ENCODE measurements around the gene AKAP11.

Gene AKAP11

DNA sequence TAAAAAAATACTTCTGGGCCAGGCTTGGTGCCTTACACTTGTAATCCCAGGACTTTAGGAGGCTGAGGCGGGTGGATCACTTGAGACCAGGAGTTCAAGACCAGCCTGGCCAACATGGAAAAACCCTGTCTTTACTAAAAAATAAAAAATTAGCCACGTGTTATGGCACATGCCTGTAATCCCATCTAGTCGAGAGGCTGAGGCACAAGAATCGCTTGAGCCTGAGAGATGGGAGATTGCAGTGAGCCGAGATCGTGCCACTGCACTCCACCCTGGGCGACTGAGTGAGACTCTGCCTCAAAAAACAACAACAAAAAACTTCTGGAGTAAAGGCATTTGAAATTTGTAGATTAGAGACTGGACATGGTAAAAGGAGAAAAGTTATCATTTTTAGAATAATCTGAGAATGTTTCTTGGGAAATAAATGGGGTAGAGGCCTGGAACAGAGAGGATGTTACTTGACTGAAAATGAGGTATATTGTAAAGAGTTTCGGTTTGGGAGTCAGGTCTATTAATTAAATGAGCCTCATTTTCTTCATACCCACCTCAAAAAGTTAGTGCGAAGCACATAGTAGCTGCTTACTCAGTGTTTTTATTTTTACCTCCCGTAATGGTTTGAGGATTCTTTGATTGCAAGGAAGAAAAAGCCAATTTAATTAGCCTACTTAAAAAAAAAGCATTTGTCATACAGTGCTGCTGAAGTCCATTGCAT is 2.6 kb downstream of the AKAP11 start:
- DNase-seq (ENCODE audit: low read depth in 4 of 4, low spot score in 1 of 4), result no peak

- DNase-seq (ENCODE audit: low read depth in 4 of 4, low spot score in 1 of 4), result no peak
These were observed 3.1 kb downstream of the AKAP11 start for GRCh38 chr13:42275098-42275471.

GRCh38 chr13:42275506-42275905 is 3.6 kb downstream of the AKAP11 start:
- no peak for DNase-seq (ENCODE audit: low read depth in 4 of 4, low spot score in 1 of 4)

DNA sequence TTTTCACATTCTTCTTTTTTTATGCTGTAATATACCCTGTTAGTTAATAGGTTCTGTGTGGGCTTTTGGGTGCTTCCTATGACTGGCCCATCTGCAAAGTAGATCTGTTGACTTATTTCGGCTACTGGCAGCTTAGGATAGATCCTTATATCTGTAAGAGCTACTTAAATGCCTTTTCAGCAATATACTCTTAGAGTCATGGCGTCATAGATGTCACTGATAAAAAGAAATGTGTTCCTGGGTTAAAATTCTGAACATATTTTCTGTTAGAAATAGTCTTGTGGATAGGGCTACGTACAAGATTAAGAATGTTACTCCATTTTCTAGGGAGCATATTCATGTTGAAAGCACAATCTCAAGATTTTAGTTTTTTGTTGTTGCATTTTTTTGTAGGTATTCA is 4.7 kb downstream of the AKAP11 start:
- no peak for DNase-seq (ENCODE audit: low read depth in 4 of 4, low spot score in 1 of 4)

GRCh38 chr13:42277618-42278276 is 5.8 kb downstream of the AKAP11 start:
- no peak for DNase-seq (ENCODE audit: low read depth in 4 of 4, low spot score in 1 of 4)

DNA sequence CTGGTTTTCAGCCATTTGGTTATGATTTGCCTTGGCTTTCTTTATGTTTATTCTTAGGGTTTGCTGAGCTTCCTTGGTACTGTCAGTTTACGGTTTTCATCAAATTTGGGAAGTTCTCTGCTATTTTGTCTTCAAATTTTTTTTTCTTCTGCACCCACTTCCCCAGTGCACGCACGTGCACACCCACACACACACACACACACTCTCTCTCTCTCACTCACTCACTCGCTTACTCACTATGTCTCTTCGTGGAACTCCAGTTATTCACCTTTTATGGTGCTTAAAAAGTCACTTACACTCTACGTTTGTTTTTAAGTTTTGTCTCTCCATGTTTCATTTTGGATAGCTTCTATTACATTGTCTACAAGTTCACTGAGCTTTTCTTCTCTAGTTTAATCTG is 7.1 kb downstream of the AKAP11 start:
- no peak for DNase-seq (ENCODE audit: low read depth in 4 of 4, low spot score in 1 of 4)

DNA sequence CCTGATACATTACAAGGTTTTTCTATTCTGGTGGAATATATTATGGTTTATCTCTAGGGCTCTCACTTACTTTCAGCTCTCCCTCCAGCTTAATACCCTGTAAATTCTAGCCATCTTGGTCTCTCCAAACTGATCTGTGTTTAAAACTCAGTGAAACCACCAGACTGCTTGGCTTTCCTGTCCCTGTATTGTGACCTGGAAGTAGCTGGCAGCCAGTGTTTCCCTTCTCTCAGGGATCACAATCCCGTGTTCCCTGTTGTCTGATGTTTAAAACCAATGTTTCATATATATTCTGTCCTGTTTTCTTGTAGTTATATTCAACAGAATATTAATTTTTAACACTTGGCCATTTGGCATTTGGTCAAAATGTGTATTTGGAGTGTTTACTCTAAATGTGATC is 8.0 kb downstream of the AKAP11 start:
- DNase-seq (ENCODE audit: low read depth in 4 of 4, low spot score in 1 of 4), result no peak

GRCh38 chr13:42280537-42280936 is 8.6 kb downstream of the AKAP11 start:
- DNase-seq (ENCODE audit: low read depth in 4 of 4, low spot score in 1 of 4), result no peak

DNA sequence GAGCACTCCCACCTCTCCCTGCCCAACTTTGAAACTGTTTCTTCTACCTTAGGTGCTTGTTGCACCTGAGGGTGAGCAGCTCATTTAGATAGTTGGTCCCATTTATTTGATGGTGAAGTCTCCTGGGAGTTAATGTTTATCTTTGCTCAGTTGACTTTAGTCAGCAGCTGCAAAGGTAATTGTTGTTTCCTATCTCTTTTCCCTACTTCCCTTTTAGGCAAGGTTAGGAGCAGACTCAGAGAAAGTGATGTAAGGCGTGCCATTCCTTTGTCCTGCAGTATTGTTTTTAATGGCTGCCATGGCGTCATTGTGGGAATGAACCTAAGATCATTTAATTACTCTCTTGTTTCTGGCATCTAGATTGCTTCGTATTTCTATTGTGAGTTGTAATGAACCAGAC is 11.6 kb downstream of the AKAP11 start:
- no peak for DNase-seq (ENCODE audit: low read depth in 4 of 4, low spot score in 1 of 4)

GRCh38 chr13:42284068-42284467 is 12.1 kb downstream of the AKAP11 start:
- DNase-seq (ENCODE audit: low read depth in 4 of 4, low spot score in 1 of 4), result no peak

DNA sequence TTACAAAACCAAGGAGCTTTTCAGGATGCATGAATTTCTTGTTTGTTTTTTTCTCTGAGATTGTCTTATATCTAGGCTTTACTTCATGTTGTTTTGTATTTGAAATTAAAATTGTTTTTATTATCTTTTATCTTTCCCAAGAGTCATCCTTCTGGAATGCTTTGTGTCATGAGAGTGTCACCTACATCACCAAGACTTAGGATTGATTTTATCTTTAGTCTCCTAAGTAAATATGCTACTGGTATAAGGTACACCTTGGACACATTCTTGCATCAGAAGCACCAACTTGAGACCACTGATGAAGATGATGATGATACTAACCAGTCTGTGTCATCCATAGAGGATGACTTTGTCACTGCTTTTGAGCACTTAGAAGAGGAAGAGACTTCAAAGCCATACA is 26.4 kb downstream of the AKAP11 start:
- DNase-seq (ENCODE audit: low read depth in 4 of 4, low spot score in 1 of 4), result no peak

DNA sequence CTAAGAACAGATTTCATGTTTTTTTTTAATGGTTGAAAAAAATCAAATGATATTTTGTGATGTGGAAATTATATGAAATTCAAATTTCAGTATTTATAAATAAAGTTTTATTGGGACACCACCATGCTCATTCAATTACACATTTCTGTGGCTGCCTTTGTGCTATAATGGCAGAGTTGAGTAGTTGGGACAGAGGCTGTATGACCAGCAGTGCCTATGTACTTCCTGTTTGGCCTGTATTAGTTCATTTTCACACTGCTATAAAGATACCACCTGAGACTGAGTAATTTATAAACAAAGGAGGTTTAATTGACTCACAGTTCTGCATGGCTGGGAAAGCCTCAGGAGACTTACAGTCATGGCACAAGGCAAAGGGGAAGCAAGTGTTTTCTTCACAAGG is 33.6 kb downstream of the AKAP11 start:
- DNase-seq (ENCODE audit: low read depth in 4 of 4, low spot score in 1 of 4), result no peak

- no peak for DNase-seq (ENCODE audit: low read depth in 4 of 4, low spot score in 1 of 4)
These were observed 35.5 kb downstream of the AKAP11 start for GRCh38 chr13:42307461-42307860.

- no peak for DNase-seq (ENCODE audit: low read depth in 4 of 4, low spot score in 1 of 4)
These were observed 41.0 kb downstream of the AKAP11 start for GRCh38 chr13:42312817-42313431.

DNA sequence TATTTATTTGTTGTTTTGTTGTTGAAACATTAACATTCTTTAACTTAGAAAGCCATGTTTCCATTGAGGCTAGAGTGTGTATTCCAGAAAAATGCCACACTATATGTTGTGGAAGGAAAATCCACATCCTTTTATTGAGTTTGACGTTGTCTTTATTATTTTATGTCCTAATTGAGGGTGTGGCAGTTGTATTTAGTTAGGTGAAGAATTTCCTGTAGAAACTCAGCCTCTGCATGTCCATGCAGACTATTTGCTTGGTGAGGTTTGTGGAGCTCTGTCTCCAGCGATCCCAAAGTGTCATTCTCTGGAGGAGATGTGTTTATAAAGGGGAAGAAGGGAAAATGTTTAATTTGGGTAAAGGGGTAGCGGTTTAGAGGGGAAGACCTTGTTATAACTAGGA is 46.6 kb downstream of the AKAP11 start:
- no peak for DNase-seq (ENCODE audit: low read depth in 4 of 4, low spot score in 1 of 4)

DNA sequence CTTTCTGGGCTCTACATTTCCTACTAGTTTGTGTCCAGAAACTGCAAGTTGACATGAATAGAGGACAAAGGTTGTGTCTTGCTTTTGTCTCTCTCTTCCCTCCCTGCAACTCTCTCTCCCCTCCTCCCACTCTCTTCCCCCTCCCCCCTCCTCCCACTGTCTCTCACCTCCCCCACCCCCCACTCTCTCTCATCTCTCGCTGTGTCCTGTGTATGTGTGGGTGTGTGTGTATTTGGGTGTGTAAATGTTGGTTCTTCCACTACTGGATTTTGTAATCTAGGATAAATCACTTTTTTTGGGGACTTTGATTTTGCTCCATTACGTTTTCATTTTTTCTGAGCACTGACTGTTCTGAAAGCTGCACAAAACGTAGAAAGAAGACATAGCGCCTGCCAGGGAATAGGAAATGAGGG is 48.4 kb downstream of the AKAP11 start:
- no peak for DNase-seq (ENCODE audit: low read depth in 4 of 4, low spot score in 1 of 4)

DNA sequence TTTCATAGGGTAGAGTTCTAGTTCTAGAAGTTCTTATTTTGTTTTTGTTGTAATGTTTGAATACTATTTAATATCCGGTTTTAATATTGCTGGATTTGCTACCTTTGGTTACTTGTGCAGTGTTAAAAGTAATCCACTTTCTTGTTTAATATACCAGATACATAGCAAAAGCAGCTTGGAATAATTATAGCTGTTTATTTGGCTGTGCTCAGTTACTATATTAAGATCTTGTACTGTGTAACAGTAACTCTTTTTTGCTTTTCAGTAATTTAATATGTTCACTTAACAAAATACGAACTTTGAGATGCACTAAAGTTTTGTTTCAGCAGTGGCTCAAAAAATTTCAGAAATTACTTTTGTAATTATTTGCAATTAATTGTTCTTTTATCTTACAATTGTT is 50.9 kb downstream of the AKAP11 start:
- DNase-seq (ENCODE audit: low read depth in 4 of 4, low spot score in 1 of 4), result no peak

DNA sequence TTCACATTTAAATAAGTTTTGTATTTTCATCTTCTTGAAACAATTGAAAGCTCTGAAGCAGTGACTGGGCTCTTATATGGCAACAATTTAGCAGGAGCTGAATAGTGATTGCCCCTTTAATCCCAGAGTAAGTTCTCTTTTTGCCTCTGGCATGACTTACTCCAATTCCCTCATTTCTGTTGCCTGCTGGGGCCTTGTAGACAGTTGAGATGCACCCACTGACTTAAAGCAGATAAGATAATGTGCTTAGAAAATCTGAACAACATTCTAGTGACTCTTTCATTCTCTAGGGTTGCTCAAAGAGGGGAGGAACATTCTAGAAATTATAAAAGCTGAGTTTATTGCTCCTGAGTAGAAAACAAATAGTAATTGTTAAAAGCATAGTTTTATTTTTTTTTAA is 52.8 kb downstream of the AKAP11 start:
- DNase-seq (ENCODE audit: low read depth in 4 of 4, low spot score in 1 of 4), result no peak

- no peak for DNase-seq (ENCODE audit: low read depth in 4 of 4, low spot score in 1 of 4)
These were observed 55.8 kb downstream of the AKAP11 start for GRCh38 chr13:42327725-42328124.

- DNase-seq (ENCODE audit: low read depth in 4 of 4, low spot score in 1 of 4), result no peak
These were observed 56.7 kb downstream of the AKAP11 start for GRCh38 chr13:42328672-42329071.

DNA sequence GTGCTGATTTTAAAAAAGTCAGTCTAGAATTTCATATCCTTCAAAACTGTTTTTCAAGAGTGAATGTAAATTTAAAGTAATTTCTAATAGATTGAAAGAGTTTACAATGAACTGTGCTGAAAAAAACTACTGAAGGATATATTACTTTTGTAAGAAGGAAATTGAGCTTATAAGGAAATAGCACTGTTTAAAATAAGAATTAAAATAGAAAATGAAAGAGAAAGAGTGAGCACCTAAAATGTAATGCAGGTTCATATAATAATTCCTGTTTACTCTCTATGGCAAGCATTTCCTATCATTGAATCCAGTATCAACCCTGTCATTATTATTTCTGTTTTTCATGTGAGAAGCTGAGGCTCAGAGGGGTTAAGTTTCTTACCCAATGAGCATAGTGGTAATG is 57.3 kb downstream of the AKAP11 start:
- no peak for DNase-seq (ENCODE audit: low read depth in 4 of 4, low spot score in 1 of 4)

DNA sequence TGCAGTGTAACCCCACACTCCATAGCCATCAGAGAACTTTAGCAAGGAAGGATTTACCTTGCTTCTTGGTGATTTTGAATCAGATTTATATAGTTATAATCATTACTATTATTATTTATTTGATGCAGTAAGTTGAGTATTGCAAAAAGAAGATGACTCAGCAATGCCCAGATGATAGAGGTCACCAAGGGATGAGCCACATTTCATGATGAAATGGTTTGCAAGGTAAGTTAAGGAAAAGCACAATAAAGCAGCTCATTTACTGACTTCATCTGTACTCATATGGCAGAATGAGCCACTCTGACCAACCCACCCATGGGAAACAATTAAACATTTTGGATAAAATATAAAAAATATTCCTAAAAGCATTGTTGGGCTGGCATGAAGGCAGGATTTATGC is 59.1 kb downstream of the AKAP11 start:
- no peak for DNase-seq (ENCODE audit: low read depth in 4 of 4, low spot score in 1 of 4)

All from stimulated activated CD4-positive, alpha-beta T cell treated with anti-CD3 and anti-CD28 coated beads, Interleukin-1b, Interleukin-23, amount 100 ng/mL, for 24 hours (primary cell).